MCF 10A (cell line): ENCODE results near the gene IL34. TPM values are rescaled to one million over a fixed set of nuclear protein-coding genes. Genes with fewer than 3 reads are reported as not detected.

Experiments used
- BruUV-seq: library from RNA; stranded (reverse); fragments of 400-500 nt; replicated peaks from 2 replicates; lab custom pipeline; 2021; lab: Mats Ljungman, UMichigan
- CTCF ChIA-PET: fragments of 300-600 bp; sonication (Branson Sonifier 250); formaldehyde crosslinking; extraction: SDS; loops from one replicate; lab custom pipeline; 2021; ENCODE audit warnings: antibody characterized with exemption, inconsistent platforms; lab: Yijun Ruan, JAX
- POLR2A ChIA-PET: fragments of 300-600, 350-650 bp; sonication (Branson Sonifier 250); formaldehyde crosslinking; extraction: SDS; loops from one replicate; lab custom pipeline; 2020; ENCODE audit warnings: antibody characterized with exemption, inconsistent platforms; lab: Yijun Ruan, JAX
- DNase-seq: peaks from one replicate; pipeline ENCODE4 v3.0.0-alpha.2; 2018; ENCODE audit not compliant: unreplicated experiment
- H3K27ac Mint-ChIP-seq: one replicate; pipeline ENCODE4 v1.8.0; 2022; ENCODE audit warnings: mild to moderate bottlenecking, low read depth, mixed read lengths; ENCODE audit not compliant: unreplicated experiment
- H3K27me3 Mint-ChIP-seq: one replicate; pipeline ENCODE4 v1.8.0; 2022; ENCODE audit warnings: mixed read lengths; ENCODE audit not compliant: insufficient read depth, unreplicated experiment
- H3K36me3 Mint-ChIP-seq: one replicate; pipeline ENCODE4 v1.8.0; 2022; ENCODE audit warnings: mild to moderate bottlenecking, moderate library complexity, mixed read lengths; ENCODE audit not compliant: insufficient read depth, unreplicated experiment
- H3K4me1 Mint-ChIP-seq: one replicate; pipeline ENCODE4 v1.8.0; 2022; ENCODE audit warnings: mixed read lengths; ENCODE audit not compliant: insufficient read depth, unreplicated experiment
- H3K4me3 Mint-ChIP-seq: one replicate; pipeline ENCODE4 v1.8.0; 2022; ENCODE audit warnings: mild to moderate bottlenecking, moderate library complexity, mixed read lengths; ENCODE audit not compliant: unreplicated experiment
- H3K9me3 Mint-ChIP-seq: one replicate; pipeline ENCODE4 v1.8.0; 2022; ENCODE audit warnings: mixed read lengths; ENCODE audit not compliant: unreplicated experiment
- intact Hi-C: fragments of 100-400 bp; cut with micrococcal nuclease; formaldehyde crosslinking; loops from 2 replicates; pipeline ENCODE4 v1.14.1; 2022
- total RNA-seq: library from RNA; stranded (reverse); gene quantifications from 2 replicates; pipeline ENCODE4 v1.2.3, GENCODE V29; 2022
- TF ChIP-seq, protein P1 (sequence below): fragments of 200-600 bp; IDR thresholded peaks from one replicate; pipeline ENCODE4 v1.8.0; 2022; ENCODE audit warnings: antibody characterized with exemption, mild to moderate bottlenecking; ENCODE audit not compliant: unreplicated experiment

IL34 gene
- total RNA-seq, 1 experiment from 2014 or later: not detected

- peaks cover 19% of the 10 kb centered on the region for H3K4me1 Mint-ChIP-seq
- CTCF ChIA-PET: interaction anchor here (0.6 to 1.3 kb wide), 2 partner anchors 12 to 485 kb away, joined by 3 to 4 read pairs; no protein-coding TSS in a partner anchor
- POLR2A ChIA-PET: no interaction called here
- peaks cover 8% of the 10 kb centered on the region for H3K36me3 Mint-ChIP-seq
- H3K27me3 Mint-ChIP-seq: no peaks in the 10 kb centered on the region
- H3K27ac Mint-ChIP-seq: no peak overlapping the region
- H3K9me3 Mint-ChIP-seq: no peaks in the 10 kb centered on the region
- intact Hi-C loops: no loop called here
- no peak overlapping the region for H3K4me3 Mint-ChIP-seq
- no peak for DNase-seq
- TF ChIP-seq, protein P1, sequence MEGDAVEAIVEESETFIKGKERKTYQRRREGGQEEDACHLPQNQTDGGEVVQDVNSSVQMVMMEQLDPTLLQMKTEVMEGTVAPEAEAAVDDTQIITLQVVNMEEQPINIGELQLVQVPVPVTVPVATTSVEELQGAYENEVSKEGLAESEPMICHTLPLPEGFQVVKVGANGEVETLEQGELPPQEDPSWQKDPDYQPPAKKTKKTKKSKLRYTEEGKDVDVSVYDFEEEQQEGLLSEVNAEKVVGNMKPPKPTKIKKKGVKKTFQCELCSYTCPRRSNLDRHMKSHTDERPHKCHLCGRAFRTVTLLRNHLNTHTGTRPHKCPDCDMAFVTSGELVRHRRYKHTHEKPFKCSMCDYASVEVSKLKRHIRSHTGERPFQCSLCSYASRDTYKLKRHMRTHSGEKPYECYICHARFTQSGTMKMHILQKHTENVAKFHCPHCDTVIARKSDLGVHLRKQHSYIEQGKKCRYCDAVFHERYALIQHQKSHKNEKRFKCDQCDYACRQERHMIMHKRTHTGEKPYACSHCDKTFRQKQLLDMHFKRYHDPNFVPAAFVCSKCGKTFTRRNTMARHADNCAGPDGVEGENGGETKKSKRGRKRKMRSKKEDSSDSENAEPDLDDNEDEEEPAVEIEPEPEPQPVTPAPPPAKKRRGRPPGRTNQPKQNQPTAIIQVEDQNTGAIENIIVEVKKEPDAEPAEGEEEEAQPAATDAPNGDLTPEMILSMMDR: no peak
- no TSS peak for BruUV-seq
Measured at GRCh38 chr16:70708366-70709246, 62.2 kb downstream of the IL34 start.

DNA sequence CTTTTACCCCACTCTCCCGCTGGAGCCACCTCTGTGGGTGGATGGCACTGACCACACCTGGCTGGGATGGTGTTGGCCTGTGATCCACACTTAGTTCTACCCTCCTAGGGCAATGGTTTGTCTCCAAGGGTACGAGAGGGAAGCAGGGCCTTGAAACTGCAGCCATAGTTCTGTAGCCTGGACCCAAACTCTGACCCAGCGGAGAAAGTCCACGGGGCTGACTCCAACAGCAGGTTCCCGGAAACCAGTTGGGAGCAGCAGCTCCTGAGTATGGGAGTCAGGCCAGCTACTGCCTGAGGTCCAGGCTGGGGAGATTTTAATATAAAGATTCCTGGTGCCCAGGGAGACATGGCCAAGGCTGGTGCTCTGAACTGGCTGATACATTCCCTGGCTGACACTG, 63.1 kb downstream of the IL34 start:
- POLR2A ChIA-PET: no interaction called here
- H3K27me3 Mint-ChIP-seq: no peaks in the 10 kb centered on the region
- no TSS peak for BruUV-seq
- H3K27ac Mint-ChIP-seq: no peak overlapping the region
- no peak for DNase-seq
- H3K4me3 Mint-ChIP-seq: no peak overlapping the region
- peaks cover 8% of the 10 kb centered on the region for H3K36me3 Mint-ChIP-seq
- TF ChIP-seq, protein P1: no peak
- intact Hi-C loops: no loop called here
- H3K4me1 Mint-ChIP-seq: peaks cover 27% of the 10 kb centered on the region
- H3K9me3 Mint-ChIP-seq: no peaks in the 10 kb centered on the region
- CTCF ChIA-PET: interaction anchor here (0.6 to 1.3 kb wide), 3 partner anchors 13 to 486 kb away, joined by 3 to 4 read pairs (median 3); no protein-coding TSS in a partner anchor

GRCh38 chr16:70709942-70710341, 63.6 kb downstream of the IL34 start:
- Mint-ChIP-seq H3K27me3 (no peaks in the 10 kb centered on the region), H3K9me3 (no peaks in the 10 kb centered on the region), H3K4me1 (peaks cover 32% of the 10 kb centered on the region), H3K4me3 (no peak overlapping the region), H3K36me3 (peaks cover 8% of the 10 kb centered on the region), H3K27ac (no peak overlapping the region)
- ChIA-PET POLR2A (no interaction called here), CTCF (interaction anchor here (0.6 to 1.3 kb wide), 2 partner anchors 14 to 31 kb away, joined by 3 to 4 read pairs; no protein-coding TSS in a partner anchor)
- TF ChIP-seq, protein P1: no peak
- DNase-seq: no peak
- BruUV-seq: no TSS peak
- intact Hi-C loops: no loop called here

Other genes starting within 250 kb of the IL34 start
- 7.7 and 10.3 TPM in 2 replicates for gene ST3GAL2, start 207.5 kb upstream of the IL34 start, total RNA-seq
- 13.7 and 19.0 TPM in 2 replicates for gene FCSK, start 192.0 kb upstream of the IL34 start, total RNA-seq
- gene COG4, start 123.0 kb upstream of the IL34 start, total RNA-seq: 62.2 and 64.9 TPM in 2 replicates
- 309 and 318 TPM in 2 replicates for gene SF3B3, start 122.7 kb upstream of the IL34 start, total RNA-seq
- 75.8 and 78.7 TPM in 2 replicates for gene MTSS2, start 39.5 kb downstream of the IL34 start, total RNA-seq
- 25.5 and 47.9 TPM in 2 replicates for gene VAC14, start 154.6 kb downstream of the IL34 start, total RNA-seq